ENCODE data around the gene KRT83.

The KRT83 gene

DNA sequence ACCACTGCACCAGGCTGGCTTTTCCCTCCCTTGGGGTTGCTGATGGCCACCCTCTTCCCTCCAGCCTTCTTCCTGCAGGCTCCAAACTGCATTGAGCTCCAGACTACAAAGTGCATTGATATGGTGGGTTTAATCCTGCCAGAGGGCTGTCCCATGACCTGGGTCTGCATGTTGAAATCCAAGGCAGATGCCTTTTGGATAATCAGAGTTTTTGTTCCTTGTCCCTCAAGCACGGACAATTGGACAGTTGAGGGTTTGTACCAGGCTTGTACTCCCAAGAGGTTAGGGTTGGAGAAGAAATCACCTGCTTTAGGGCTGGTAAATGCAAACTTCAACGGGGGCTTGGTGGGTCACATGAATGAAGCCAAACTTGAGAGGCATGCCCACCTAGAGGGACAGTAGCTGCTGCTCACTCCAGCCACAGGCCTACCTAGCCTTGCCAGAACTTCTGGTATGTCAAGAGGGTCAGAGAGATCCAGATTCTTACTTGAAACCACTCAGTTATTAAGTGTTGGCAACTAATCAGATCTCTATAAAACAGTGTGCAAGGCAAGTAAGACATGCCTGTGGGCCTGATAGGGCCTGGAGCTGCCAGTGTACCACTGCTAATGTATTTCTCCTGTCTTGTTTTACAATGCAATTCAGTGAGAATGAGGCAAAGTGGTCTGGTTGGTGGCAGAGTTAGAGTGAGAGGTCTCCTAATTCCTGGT lies 21.7 kb upstream of the KRT83 start:
- no peak for DNase-seq
- in situ Hi-C loops (cut with HindIII; ENCODE audit: low pct_ligation_motif_present, low pct_unique_long_range_greater_than_20kb, low sequenced_read_pairs) = no loop called here

DNA sequence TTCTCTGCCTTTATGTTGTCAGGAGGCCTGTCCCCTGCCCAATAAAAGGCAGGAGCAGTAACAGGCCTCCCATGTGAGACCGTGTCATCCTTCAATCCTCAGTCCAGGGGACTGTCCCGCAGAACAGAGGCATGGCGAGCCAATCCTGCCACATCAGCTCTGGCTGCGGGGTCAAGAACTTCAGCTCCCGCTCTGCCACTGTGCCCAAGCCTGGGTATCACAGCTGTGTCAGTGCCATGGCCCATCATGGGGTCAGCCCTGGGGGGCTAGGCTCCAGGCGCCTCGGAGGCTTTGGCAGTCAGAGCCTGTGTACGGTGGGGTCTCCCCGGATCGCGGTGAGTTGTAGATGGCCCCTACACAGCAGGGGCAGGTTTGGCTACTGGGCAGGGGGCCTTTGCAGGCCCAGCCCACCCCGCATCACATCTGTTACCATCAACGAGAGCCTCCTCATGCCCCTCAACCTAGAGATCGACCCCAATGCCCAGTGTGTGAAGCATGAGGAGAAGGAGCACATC lies 19.9 kb upstream of the KRT83 start:
- in situ Hi-C loops (cut with HindIII; ENCODE audit: low pct_ligation_motif_present, low pct_unique_long_range_greater_than_20kb, low sequenced_read_pairs) = no loop called here
- no peak for DNase-seq

DNA sequence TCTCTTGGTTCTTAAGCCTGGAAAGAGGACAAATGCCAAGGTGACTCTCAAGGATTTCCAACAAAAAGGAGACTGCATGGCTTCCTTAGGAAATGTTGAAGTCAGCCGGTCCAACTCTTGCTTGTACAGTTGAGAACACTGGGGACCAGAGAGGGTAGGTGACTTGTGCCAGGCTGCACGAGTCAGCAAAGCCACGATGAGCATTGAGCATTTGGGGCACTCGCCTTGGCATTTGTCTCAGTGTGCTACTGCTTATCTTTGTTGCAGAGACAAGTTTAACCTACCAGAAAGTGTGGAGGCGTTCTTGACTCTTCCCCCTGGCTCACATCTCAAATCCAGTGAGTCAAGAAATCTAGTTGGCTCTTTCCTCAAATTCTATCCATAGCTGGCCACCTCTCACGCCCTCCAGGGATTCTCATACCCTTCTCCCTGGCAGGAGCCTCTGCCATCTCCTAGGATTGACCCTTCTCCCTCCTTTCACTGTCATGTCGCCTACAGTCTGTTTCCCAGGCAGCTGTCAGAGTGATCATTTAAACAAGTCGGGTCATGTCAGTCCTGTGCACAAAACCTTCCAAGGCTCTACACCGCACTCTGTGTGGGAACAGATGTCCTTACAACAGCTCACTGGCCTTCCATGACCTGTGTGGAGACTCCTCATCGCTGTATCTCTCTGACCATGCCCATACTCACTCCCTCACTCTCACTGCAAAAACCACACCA lies 17.2 kb upstream of the KRT83 start:
- in situ Hi-C loops (cut with HindIII; ENCODE audit: low pct_ligation_motif_present, low pct_unique_long_range_greater_than_20kb, low sequenced_read_pairs) = no loop called here
- no peak for DNase-seq

- peak; percentile 32 for DNase-seq
- in situ Hi-C loops (cut with HindIII; ENCODE audit: low pct_ligation_motif_present, low pct_unique_long_range_greater_than_20kb, low sequenced_read_pairs) = no loop called here
These were observed 15.9 kb upstream of the KRT83 start for GRCh38 chr12:52337054-52337453.

DNA sequence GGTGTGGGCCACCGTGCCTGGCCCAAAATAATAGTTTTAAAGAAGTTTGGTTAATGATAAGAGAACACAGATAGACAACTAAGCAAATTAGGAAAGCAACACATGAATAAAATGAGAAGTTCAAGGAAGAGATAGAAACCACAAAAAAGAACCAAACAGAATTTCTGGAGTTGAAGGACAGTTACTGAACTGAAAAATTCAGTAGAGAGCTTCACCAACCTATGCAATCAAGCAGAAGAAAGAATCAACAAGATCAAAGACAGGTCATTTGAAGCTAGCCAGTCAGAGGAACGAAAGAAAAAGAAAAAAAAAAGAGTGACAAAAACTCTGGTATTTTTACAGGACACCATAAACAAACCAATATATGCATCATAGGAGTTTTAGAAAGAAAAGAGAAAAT lies 15.4 kb upstream of the KRT83 start:
- DNase-seq = no peak
- in situ Hi-C loops (cut with HindIII; ENCODE audit: low pct_ligation_motif_present, low pct_unique_long_range_greater_than_20kb, low sequenced_read_pairs) = no loop called here

- in situ Hi-C loops (cut with HindIII; ENCODE audit: low pct_ligation_motif_present, low pct_unique_long_range_greater_than_20kb, low sequenced_read_pairs) = no loop called here
- DNase-seq = no peak
These were observed 14.5 kb upstream of the KRT83 start for GRCh38 chr12:52335598-52336262.

DNA sequence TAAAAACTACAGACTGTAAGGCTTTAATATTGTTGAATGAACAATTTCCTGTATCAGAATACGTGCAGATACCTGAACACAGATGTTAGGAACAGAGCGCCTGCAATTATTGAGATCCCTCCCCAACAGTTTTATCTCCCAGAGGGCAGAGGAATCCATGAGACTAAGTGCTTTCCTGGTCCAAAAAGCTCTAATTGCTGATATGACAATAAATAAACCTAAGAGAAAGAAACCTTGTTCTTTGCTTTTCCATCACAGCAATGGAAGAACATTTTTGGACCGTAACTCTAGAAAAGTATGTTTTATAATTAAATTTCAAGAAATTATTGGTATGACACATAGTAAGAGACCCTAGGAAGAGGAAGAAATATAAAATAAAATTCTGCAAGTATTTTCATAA lies 13.0 kb upstream of the KRT83 start:
- DNase-seq = no peak
- in situ Hi-C loops (cut with HindIII; ENCODE audit: low pct_ligation_motif_present, low pct_unique_long_range_greater_than_20kb, low sequenced_read_pairs) = no loop called here

DNA sequence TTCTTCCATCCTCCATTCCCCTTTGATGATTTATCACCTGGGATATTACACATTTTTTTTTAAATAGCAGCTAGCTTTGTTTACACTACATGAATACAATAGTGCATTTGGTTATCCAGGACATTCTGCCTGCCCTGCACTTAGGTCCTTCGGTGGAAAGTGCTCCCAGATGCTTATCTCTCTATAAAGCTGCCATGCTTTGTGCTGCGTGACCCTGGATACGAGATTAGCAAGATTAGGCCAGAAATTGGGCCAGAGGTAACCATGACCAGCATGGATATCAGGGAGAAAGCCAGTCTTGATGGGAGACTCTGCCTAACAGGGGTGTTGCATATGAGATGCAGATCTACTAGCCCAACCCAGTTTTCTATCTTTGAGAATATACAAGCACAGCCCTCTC lies 12.1 kb upstream of the KRT83 start:
- in situ Hi-C loops (cut with HindIII; ENCODE audit: low pct_ligation_motif_present, low pct_unique_long_range_greater_than_20kb, low sequenced_read_pairs) = no loop called here
- DNase-seq = no peak

- no peak for DNase-seq
- in situ Hi-C loops (cut with HindIII; ENCODE audit: low pct_ligation_motif_present, low pct_unique_long_range_greater_than_20kb, low sequenced_read_pairs) = no loop called here
These were observed 11.2 kb upstream of the KRT83 start for GRCh38 chr12:52332381-52332780.

DNA sequence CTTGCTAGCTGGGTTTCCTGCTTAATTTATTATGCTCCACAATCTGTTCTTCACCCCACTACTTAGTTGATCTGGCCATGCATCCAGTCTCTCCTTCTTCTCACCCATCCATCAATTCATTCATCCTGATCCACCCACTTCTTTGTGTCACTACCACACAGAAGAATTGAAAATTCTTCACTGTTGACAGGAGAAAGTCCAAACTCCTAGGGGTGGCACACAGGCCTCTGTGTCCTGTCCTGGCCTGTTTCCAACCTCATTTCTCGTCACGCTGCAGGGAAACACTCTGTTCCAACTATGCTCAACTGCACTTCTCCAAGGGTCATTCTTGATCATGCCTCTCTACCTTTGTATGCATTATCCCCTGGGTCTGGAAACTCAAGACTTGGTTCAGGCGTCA lies 10.6 kb upstream of the KRT83 start:
- in situ Hi-C loops (cut with HindIII; ENCODE audit: low pct_ligation_motif_present, low pct_unique_long_range_greater_than_20kb, low sequenced_read_pairs) = no loop called here
- DNase-seq = no peak

DNA sequence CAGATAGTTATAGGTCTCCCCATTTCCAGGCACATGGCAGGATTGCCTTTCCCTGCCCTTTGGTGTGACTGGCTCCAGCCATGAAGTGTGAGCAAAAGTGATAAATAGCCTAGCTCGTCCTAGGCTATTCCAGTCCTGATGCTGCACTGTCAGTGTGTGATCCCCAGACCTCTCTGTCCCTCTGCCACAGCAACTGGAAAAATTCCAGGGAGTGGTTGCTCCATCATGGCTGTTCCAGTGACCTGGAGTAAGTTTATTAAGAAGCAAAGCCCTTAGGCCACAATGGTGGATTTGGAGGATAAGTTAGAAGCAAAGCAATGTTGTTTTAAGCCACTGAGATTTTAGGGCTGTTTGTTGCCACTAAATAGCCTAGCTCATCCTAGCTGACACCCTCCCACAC lies 9.8 kb upstream of the KRT83 start:
- in situ Hi-C loops (cut with HindIII; ENCODE audit: low pct_ligation_motif_present, low pct_unique_long_range_greater_than_20kb, low sequenced_read_pairs) = no loop called here
- no peak for DNase-seq

GRCh38 chr12:52327830-52328500 lies 6.8 kb upstream of the KRT83 start:
- in situ Hi-C loops (cut with HindIII; ENCODE audit: low pct_ligation_motif_present, low pct_unique_long_range_greater_than_20kb, low sequenced_read_pairs) = no loop called here
- no peak for DNase-seq

DNA sequence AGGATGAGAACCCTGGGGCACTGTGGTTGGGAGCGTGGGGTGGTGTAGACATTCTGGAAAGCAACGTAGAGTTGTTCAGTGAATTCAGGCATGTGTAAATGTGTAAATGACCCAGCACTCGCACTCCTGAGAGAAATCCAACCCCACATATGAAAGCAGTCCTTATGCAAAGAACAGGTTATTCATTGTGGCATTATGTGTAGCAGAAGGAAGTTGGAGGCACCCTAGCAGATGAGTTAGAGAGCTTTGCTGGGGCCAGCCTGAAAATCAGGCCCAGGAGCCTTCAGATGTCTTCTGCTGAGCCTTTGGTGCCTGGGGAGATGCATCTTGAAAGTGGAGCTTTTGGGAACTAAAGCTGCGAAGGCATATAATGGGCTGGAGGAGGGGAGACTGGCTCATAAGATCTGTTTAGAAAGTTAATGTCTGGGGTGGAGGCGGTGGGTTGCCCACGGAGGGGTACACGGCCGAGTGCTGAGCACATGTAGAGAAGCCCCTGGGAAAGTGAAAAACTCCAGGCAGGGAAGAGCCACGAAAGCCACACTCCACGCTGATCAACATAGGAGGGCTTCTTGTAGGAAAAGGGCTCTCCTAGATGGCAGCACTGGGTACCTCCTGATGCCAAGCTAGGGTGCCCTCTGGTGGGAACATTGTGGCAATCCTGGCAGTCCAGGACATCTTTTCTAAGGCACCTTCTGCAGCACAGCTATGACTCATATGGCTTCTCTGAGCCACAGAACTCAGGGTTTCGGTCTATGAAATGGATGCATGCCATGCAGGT lies 6.0 kb upstream of the KRT83 start:
- peak; percentile 99 for DNase-seq
- in situ Hi-C loops (cut with HindIII; ENCODE audit: low pct_ligation_motif_present, low pct_unique_long_range_greater_than_20kb, low sequenced_read_pairs) = no loop called here

GRCh38 chr12:52324153-52324444 lies 2.9 kb upstream of the KRT83 start:
- no peak for DNase-seq
- in situ Hi-C loops (cut with HindIII; ENCODE audit: low pct_ligation_motif_present, low pct_unique_long_range_greater_than_20kb, low sequenced_read_pairs) = no loop called here

GRCh38 chr12:52323416-52324152 lies 2.4 kb upstream of the KRT83 start:
- DNase-seq = no peak
- in situ Hi-C loops (cut with HindIII; ENCODE audit: low pct_ligation_motif_present, low pct_unique_long_range_greater_than_20kb, low sequenced_read_pairs) = no loop called here

GRCh38 chr12:52323001-52323400 lies 1.8 kb upstream of the KRT83 start:
- DNase-seq = no peak
- in situ Hi-C loops (cut with HindIII; ENCODE audit: low pct_ligation_motif_present, low pct_unique_long_range_greater_than_20kb, low sequenced_read_pairs) = no loop called here

DNA sequence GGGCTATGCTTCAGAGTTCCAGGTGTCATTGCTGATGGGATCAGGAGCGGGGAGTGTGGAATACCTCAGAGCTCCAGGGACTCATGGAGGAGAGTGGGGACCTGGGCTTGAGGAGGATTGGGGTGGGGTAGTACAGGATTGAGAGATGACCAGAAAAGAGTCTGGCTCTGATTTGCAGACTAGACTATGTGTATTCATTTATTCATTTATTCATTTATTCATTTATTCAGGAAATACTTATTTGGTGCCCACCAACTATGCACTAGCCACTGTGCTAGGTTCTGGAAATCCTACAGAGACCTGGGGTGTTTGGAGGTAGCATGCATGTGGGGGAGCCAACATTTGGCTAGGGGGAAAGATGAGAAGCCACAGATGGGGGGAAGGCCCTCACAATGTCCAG lies 871 bp upstream of the KRT83 start:
- in situ Hi-C loops (cut with HindIII; ENCODE audit: low pct_ligation_motif_present, low pct_unique_long_range_greater_than_20kb, low sequenced_read_pairs) = no loop called here
- no peak for DNase-seq

DNA sequence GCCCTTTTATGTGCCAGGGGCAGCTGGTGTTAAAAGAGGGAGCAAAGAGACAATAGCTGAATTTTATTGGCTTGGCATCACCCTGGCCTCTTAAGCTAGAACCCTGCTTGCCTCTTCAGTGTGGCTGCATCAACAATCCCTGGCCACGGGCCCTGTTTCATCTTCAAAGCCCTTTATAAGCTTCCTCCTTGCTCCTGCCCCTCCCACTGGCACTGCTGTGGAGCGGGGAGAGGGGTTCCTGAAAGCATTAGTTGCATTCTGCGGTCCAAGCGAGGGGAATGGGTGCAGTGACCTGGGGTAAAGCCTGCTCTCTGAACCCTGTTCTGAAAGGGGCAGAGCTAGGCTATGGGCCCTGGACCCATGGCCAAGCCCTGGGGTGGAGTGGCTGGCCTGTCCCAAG lies 220 bp upstream of the KRT83 start:
- DNase-seq = no peak
- in situ Hi-C loops (cut with HindIII; ENCODE audit: low pct_ligation_motif_present, low pct_unique_long_range_greater_than_20kb, low sequenced_read_pairs) = no loop called here
